Fibroblast of mammary gland (primary cell): ENCODE data around the gene SMG6.

Experiments
- DNase-seq: peaks from one replicate; pipeline ENCODE4 v3.0.0-alpha.2; 2010; ENCODE audit warnings: low read depth
- H3K4me3 ChIP-seq: 2 replicates; pipeline ENCODE4 v1.5.1; 2011; ENCODE audit warnings: low read depth, mild to moderate bottlenecking, low read length, moderate library complexity; ENCODE audit not compliant: control insufficient read depth
- TF ChIP-seq, protein P1 (sequence below): conservative IDR thresholded peaks from 2 replicates; pipeline ENCODE4 v1.5.1; 2011; ENCODE audit warnings: low read depth, low read length, inconsistent platforms; ENCODE audit not compliant: control insufficient read depth, insufficient read depth

SMG6 gene

DNA sequence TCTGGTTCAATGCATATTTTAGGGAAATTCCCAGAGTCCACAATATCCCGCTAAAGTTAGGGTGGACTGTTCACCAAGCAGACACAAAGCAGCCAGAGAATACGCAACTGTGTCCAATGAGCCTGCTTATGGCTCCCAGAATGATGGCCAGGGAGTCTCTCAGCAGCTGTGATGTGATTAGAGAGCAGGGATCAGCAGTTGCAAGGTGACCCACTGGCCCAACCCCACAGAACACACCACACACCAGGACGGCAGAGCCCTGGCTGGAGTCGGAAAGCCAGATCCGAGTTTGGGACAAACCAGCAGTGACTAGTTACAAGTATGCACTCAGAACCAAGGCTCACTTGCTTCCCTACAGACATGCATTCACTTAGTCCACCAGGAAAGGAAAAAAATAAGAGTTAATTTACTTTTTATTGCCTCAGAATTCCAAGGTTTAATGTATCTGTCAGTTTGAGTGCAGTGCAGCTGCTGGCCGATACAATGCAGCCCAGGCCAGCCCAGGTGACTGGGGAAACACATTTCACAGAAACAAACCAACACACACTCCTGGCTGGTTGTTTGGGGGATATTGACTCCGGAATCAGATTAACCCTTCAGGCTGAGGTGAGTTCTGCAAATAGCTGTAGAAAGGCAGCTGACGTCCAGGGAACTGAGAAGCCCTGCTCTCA, 127.0 kb downstream of the SMG6 start:
- TF ChIP-seq, protein P1, sequence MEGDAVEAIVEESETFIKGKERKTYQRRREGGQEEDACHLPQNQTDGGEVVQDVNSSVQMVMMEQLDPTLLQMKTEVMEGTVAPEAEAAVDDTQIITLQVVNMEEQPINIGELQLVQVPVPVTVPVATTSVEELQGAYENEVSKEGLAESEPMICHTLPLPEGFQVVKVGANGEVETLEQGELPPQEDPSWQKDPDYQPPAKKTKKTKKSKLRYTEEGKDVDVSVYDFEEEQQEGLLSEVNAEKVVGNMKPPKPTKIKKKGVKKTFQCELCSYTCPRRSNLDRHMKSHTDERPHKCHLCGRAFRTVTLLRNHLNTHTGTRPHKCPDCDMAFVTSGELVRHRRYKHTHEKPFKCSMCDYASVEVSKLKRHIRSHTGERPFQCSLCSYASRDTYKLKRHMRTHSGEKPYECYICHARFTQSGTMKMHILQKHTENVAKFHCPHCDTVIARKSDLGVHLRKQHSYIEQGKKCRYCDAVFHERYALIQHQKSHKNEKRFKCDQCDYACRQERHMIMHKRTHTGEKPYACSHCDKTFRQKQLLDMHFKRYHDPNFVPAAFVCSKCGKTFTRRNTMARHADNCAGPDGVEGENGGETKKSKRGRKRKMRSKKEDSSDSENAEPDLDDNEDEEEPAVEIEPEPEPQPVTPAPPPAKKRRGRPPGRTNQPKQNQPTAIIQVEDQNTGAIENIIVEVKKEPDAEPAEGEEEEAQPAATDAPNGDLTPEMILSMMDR: no peak
- no peak for DNase-seq
- H3K4me3 ChIP-seq: no peak overlapping the region

DNA sequence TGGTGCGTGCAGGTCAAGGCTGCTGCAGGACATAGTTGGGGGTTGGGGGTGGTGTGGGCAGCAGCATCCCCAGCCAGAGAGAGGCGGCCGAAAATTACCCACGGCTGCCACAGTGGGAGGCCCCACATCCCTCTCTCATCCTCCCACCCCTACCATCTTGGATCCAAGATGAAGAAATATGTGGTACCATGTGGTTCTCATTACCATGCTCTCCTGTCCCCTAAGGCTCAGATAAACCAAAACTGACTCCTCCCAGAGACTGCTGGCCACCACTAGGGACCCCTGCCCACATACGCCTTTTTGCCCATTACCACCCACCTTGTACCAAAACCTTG, 128.3 kb downstream of the SMG6 start:
- no peak overlapping the region for H3K4me3 ChIP-seq
- DNase-seq: peak; percentile 74

DNA sequence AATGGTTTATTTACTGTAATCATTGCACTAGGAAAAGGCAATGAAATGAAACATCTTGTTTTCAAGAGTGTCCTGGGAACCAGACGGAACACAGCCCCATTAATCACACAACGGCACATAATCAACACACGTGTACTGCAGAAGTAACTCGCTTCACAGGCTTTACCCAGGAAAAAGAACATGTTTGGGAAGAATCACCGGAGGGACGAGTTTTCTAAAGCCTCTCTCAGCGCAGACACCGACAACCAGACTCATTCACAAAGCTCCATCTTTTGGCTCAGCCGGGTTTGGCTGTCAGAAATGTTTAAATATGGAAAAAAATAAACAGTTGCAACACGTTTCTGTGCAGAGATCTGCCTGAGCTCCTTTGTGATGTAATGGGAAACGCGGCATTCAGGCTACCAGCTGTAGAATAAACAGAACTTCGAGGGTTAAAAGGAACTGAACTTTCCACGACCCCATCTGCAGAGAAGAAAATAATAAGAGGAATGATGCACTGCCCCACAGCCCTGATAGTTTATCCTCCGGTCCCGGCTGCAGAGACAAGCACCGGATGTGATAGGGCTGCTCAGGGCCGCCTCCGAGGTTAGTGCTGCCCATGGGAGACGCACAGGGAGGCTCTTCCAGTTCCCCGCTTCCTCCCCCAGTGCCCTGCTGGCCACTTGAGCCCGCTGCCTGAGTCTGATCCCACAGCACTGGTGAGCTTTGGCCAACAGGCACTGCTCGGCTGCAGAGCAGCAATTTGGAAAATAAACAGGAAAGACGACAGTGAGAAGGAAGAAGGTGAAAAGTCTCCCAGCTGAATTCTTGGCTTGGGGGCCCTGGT, 128.9 kb downstream of the SMG6 start:
- TF ChIP-seq, protein P1: peak; percentile 3
- H3K4me3 ChIP-seq: no peak overlapping the region
- DNase-seq: peak; percentile 95

More for the DNA sequence above, 128.3 kb downstream of the SMG6 start:
- TF ChIP-seq, protein P1: no peak

DNA sequence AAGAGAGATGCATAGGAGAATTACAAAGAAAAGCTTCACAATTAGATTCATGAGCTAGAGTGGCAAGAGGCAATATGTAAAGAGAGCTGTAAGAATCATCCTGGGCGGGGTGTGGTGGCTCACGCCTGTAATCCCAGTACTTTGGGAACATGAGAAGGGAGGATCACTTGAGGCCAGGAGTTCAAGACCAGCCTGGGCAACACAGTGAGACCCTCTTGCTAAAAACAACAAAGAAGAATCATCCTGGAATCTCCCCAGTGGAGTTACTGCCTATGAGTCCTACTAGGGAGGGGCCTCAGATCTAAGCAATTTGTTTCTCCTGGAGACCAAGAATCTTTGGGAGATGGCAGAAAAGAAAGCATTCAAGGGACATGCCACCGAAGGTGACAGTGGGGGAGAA, 129.6 kb downstream of the SMG6 start:
- DNase-seq: peak; percentile 65
- TF ChIP-seq, protein P1: no peak
- no peak overlapping the region for H3K4me3 ChIP-seq

DNA sequence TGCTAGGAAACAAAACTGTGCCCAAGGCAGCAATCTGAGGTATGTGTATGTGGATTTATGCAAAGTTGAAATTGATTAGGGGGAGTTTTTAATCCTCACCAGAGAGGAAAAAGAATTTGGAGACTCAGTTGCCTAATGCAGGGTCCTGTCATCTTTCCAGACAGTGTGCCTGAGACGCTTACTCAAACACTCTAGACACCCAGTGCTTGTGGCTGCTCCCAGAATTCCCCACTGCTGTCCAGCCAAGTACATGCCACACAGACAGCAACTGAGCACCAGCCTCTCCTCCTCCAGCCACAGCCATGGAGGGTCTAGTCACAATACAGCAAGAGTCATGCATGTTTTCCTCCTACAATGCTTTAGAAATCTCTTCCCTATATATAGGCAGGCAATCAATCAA, 130.6 kb downstream of the SMG6 start:
- peak; percentile 59 for DNase-seq
- H3K4me3 ChIP-seq: no peak overlapping the region
- TF ChIP-seq, protein P1: no peak

DNA sequence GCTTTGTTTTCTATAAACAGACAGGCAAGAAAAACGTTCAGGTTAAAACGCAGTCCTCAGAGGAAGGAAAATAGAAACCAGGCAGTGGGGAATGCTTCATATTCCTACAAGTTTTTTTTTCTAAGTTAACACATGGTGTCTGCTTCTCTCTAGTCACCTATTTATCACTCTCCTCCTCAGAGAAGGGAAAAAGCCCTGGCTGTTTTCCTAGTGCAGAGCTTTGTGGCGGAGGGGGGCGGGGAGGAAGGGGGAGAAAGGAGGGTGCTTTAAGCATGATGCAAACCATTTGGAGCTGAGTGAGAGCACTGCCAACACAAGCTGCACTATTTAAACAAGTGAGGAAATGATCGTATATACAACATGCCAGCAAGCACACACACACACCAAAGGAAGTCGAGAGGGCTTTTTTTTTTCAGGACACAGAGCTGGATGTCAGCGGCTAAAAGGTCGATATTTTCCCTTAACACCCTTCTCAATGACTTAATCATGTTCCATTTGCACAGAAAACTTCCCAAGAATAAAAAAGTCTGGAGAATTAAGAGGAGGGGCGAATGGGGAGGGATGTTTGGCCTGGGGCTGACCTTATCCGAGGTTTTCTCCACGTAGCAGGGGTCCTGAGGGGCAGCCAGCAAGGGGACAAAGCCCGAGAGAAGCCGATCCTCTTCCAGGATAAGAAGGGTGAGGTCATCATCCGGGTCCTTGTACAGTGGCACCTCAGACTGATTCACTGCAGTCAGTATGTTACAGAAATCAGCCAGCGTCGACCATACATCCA, 131.3 kb downstream of the SMG6 start:
- TF ChIP-seq, protein P1: no peak
- H3K4me3 ChIP-seq: peak overlapping the region; percentile 12
- peak; percentile 98 for DNase-seq
